Stimulated activated CD4-positive, alpha-beta T cell treated with anti-CD3 and anti-CD28 coated beads, TNF-alpha, amount 100 ng/mL, for 1 hour (primary cell): Measurements from ENCODE around the gene CLASP1.
"Not testable (repeated sequence)": the region's sequence is repeated elsewhere in the genome, so short reads cannot be mapped to it uniquely, and the experiment has no call there.

ENCODE experiments used
- DNase-seq, 3 donors: peaks; one replicate each; pipeline ENCODE4 v3.0.0-alpha.2; 2020; ENCODE audit warnings: low read depth in 3 of 3, low spot score in 1 of 3

Gene CLASP1

GRCh38 chr2:121626777-121627524 is 22.3 kb downstream of the CLASP1 start:
- DNase-seq: no peak

GRCh38 chr2:121625953-121626352 is 23.3 kb downstream of the CLASP1 start:
- DNase-seq: no peak

GRCh38 chr2:121617042-121617599 is 32.1 kb downstream of the CLASP1 start:
- no peak for DNase-seq

GRCh38 chr2:121613774-121614173 is 35.5 kb downstream of the CLASP1 start:
- no peak for DNase-seq

- no peak for DNase-seq
Measured at GRCh38 chr2:121613152-121613551, 36.1 kb downstream of the CLASP1 start.

GRCh38 chr2:121611730-121612705 is 37.2 kb downstream of the CLASP1 start:
- DNase-seq: no peak

GRCh38 chr2:121611048-121611649 is 38.1 kb downstream of the CLASP1 start:
- DNase-seq: not testable (repeated sequence)

- not testable (repeated sequence) for DNase-seq
Measured at GRCh38 chr2:121610487-121610874, 38.8 kb downstream of the CLASP1 start.

- DNase-seq: no peak
Measured at GRCh38 chr2:121608967-121609366, 40.3 kb downstream of the CLASP1 start.

GRCh38 chr2:121608367-121608766 is 40.9 kb downstream of the CLASP1 start:
- no peak for DNase-seq

- no peak for DNase-seq
Measured at GRCh38 chr2:121605820-121606733, 43.2 kb downstream of the CLASP1 start.

GRCh38 chr2:121603185-121603584 is 46.1 kb downstream of the CLASP1 start:
- no peak for DNase-seq

- no peak for DNase-seq
Measured at GRCh38 chr2:121599963-121600651, 49.2 kb downstream of the CLASP1 start.

- DNase-seq: no peak
Measured at GRCh38 chr2:121598087-121598486, 51.2 kb downstream of the CLASP1 start.

- no peak for DNase-seq
Measured at GRCh38 chr2:121596221-121597080, 52.8 kb downstream of the CLASP1 start.

GRCh38 chr2:121595012-121595891 is 54.0 kb downstream of the CLASP1 start:
- DNase-seq: no peak

GRCh38 chr2:121591199-121591598 is 58.1 kb downstream of the CLASP1 start:
- DNase-seq: no peak

- DNase-seq: no peak
Measured at GRCh38 chr2:121588357-121588756, 60.9 kb downstream of the CLASP1 start.
